Fibroblast of peridontal ligament (primary cell): ENCODE results near the gene MARK2.
A peak's percentile ranks its signal among the peaks of the same experiment; 100 is the strongest.
"Not testable (repeated sequence)": the region's sequence is repeated elsewhere in the genome, so short reads cannot be mapped to it uniquely, and the experiment has no call there.

Experiments used
- DNase-seq: peaks from one replicate; pipeline ENCODE4 v3.0.0-alpha.2; 2010; ENCODE audit errors: extremely low read depth

The MARK2 gene

GRCh38 chr11:63838678-63839507, at the start of gene MARK2:
Gene MARK2 (plus strand): TSS chr11:63839110. CDS start chr11:63839507, 397 bp downstream.
- peak; percentile 97 for DNase-seq

- no peak for DNase-seq
Observed at GRCh38 chr11:63791495-63792167, 47.3 kb upstream of the MARK2 start.

- no peak for DNase-seq
Observed at GRCh38 chr11:63793161-63793560, 45.7 kb upstream of the MARK2 start.

GRCh38 chr11:63795066-63795465, 43.8 kb upstream of the MARK2 start:
- no peak for DNase-seq

- no peak for DNase-seq
Observed at GRCh38 chr11:63800921-63801320, 38.0 kb upstream of the MARK2 start.

- peak; percentile 54 for DNase-seq
Observed at GRCh38 chr11:63802637-63803414, 36.1 kb upstream of the MARK2 start.

- no peak for DNase-seq
Observed at GRCh38 chr11:63804259-63804658, 34.7 kb upstream of the MARK2 start.

GRCh38 chr11:63805844-63806415, 33.0 kb upstream of the MARK2 start:
- DNase-seq = no peak

GRCh38 chr11:63810383-63810782, 28.5 kb upstream of the MARK2 start:
- not testable (repeated sequence) for DNase-seq

GRCh38 chr11:63811522-63811921, 27.4 kb upstream of the MARK2 start:
- no peak for DNase-seq

- DNase-seq = peak; percentile 46
Observed at GRCh38 chr11:63813035-63813562, 25.8 kb upstream of the MARK2 start, which contains the start of gene SPINDOC. Gene SPINDOC (plus strand): TSS chr11:63813456. CDS start chr11:63813687, 231 bp downstream.

GRCh38 chr11:63813563-63814382, 25.1 kb upstream of the MARK2 start:
- DNase-seq = peak; percentile 45

GRCh38 chr11:63814383-63814736, 24.6 kb upstream of the MARK2 start:
- DNase-seq = peak; percentile 10

- no peak for DNase-seq
Observed at GRCh38 chr11:63816166-63816565, 22.7 kb upstream of the MARK2 start.

- DNase-seq = no peak
Observed at GRCh38 chr11:63816732-63817131, 22.2 kb upstream of the MARK2 start.

GRCh38 chr11:63817758-63818498, 21.0 kb upstream of the MARK2 start:
- no peak for DNase-seq

- no peak for DNase-seq
Observed at GRCh38 chr11:63818609-63819008, 20.3 kb upstream of the MARK2 start.

GRCh38 chr11:63821411-63821810, 17.5 kb upstream of the MARK2 start:
- no peak for DNase-seq

GRCh38 chr11:63826471-63827190, 12.3 kb upstream of the MARK2 start:
- no peak for DNase-seq
